ENCODE results near the gene KLK14.

Gene KLK14, protein sequence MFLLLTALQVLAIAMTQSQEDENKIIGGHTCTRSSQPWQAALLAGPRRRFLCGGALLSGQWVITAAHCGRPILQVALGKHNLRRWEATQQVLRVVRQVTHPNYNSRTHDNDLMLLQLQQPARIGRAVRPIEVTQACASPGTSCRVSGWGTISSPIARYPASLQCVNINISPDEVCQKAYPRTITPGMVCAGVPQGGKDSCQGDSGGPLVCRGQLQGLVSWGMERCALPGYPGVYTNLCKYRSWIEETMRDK

DNA sequence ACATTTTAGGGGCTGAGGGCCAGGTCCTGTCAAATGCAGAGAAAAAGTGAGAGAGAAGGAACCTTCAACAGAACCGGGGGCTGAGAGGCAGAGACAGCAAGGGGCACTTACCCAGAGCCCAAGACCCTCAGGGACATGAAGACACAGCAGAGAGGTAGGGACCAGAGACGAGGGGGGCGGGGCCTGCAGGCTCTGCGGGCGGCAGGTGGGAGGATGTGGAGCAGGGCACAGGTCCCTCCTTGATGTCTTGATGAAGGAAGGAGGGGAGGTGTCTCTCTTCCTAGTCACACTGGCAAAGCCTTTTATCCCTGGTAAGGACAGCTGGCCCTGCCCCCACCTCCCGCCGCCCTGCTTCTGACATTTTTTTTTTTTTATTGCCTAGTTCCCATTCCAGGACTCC is at the start of gene KLK14:
KLK14 (minus strand) TSS at position 277 of the 400 bp plus-strand sequence; CDS start at position 4, 273 bp downstream.
- DNase-seq = peak; percentile 7

DNA sequence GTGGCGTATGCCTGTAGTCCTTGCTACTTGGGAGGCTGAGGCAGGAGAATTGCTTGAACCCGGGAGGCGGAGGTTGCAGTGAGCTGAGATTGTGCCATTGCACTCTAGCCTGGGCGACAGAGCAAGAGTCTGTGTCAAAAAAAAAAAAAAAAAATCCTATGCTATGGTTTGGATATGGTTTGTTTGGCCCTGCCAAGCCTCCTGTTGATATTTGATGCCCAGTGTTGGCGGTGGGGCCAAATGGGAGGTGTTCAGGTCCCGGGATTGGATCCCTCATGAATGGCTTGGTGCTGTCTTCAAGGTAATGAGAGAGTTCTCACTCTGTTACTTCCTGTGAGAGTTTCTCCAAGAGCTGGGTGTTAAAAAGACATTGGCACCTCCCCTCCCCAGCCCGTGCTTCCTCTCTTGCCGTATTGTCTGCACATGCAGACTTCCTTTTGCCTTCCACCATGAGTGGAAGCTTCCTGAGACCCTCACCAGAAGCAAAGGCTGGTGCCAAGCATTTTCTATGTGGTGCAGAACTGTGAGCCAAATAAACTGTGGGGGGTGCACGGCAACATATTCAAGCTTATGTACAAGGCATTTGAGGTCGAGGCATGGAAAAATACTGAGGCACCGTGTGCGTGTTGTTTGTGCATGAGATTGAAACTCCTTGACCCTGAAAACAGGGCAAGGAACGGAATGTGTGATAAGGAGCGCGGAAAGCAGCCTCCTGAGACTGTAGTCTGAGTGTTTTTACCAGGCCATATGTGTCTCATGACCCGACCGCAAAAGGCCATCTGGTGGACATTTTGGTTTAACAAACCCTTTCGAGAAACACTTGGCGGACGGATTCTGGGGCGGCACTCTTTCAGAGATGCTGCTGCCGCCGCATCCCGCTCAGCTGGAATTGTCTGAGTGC is 49.3 kb upstream of the KLK14 start:
- DNase-seq = no peak

DNA sequence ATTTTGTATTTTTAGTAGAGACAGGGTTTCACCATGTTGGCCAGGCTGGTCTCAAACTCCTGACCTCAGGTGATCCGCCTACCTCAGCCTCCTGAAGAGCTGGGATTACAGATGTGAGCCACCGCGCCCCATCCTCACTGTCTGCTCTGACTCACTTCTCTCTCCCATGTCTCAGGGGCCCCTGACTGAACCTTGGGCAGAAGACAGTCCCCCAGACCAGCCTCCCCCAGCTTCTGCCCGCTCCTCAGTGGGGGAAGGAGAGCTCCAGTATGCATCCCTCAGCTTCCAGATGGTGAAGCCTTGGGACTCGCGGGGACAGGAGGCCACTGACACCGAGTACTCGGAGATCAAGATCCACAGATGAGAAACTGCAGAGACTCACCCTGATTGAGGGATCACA is 47.0 kb upstream of the KLK14 start:
- no peak for DNase-seq

DNA sequence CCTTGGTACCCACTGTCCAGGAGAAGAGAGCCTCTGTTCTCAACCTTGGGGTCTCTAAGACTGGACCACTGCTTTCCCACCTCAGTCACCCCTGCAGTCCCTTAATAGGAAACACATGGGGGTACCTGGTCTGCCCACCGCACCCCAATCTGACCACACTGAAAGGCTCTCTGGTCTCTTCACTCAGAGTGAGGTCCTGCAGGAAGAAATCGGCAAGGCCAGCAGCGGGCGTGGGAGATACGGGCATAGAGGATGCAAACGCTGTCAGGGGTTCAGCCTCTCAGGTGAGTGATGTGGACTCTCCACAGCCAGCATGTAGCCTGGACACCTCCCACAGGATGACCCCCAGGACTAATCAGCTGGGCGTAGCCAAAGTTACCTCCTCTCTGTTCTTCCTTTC is 45.5 kb upstream of the KLK14 start:
- no peak for DNase-seq

DNA sequence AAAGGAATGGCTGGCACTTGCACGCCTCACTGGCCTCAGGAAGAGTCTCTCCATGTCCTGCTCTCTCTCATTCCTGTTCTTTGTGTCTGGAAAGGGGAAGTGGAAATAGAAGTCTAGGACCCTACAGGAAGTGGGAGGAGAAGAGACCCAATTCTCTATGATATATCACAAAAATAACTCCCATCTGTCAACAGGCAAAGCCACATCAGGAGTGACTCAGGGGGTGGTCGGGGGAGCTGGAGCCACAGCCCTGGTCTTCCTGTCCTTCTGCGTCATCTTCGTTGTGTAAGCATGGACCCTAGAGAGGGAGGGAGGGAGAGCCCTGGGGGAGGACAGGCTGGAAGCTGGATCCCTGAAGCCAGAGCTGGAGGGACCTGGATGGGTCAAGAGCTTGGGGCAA is 45.1 kb upstream of the KLK14 start:
- no peak for DNase-seq

DNA sequence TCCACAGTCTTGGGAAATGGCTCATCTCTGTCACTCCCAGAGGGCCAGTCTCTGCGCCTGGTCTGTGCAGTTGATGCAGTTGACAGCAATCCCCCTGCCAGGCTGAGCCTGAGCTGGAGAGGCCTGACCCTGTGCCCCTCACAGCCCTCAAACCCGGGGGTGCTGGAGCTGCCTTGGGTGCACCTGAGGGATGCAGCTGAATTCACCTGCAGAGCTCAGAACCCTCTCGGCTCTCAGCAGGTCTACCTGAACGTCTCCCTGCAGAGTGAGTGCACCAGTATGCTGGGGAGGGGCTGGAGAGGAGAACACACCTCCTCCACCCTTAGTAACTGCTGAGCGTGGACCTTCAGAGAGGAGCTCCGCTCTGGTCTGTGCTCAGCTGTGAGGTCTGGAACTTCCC is 44.3 kb upstream of the KLK14 start:
- DNase-seq = no peak

DNA sequence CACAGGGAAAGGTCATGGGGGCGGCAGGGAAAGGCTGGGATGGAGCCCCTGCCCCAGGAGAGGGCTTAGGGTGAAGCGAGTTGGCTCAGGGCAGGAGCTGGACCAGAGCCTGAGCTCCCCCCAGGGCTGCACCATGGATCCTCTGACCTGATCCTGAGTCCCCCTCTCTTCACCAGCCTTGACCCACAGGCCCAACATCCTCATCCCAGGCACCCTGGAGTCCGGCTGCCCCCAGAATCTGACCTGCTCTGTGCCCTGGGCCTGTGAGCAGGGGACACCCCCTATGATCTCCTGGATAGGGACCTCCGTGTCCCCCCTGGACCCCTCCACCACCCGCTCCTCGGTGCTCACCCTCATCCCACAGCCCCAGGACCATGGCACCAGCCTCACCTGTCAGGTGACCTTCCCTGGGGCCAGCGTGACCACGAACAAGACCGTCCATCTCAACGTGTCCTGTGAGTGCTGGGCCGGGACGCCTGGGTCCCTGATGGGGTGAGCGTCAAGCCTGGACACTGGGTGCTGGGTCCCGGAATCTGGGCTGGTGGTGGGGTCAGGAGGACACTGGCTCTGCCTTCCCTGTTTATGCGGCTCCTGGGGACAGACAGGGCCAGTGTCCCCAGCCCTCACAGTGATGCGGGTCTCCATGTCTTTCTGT is 42.9 kb upstream of the KLK14 start:
- no peak for DNase-seq

DNA sequence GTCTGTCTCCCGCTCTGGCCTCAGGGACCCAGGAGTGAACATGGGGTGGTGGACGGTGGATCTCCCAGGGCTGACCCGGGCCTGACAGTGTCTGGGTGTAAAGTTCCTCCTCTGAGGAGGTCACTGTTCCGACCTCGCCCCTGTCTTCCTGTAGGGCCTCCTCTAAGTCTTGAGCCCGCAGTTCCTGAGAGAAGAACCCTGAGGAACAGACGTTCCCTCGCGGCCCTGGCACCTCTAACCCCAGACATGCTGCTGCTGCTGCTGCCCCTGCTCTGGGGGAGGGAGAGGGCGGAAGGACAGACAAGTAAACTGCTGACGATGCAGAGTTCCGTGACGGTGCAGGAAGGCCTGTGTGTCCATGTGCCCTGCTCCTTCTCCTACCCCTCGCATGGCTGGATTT is 42.0 kb upstream of the KLK14 start, which contains the start of gene SIGLEC9:
SIGLEC9 (plus strand) TSS at position 178 of the 400 bp plus-strand sequence; CDS start at position 247, 69 bp downstream.
- DNase-seq = no peak

DNA sequence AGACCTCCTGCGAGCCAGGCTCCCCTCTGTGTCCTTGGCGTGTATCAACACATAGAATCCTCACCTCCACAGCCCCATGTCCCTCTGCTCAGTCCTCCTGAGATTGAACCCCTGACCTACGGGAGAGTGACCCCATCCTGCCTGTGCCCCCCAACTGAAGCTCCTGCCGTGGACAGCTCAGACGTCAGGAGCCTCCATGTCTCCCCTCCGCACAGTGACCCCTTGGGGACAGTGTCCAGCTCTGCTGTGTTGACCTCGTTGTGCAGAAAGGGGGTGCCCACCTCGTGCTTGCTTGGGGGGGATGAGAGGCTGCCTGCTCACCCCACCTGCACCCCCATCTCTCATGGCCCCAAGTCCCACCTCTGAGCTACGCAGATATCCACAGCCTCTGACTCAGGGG is 41.5 kb upstream of the KLK14 start:
- DNase-seq = no peak

DNA sequence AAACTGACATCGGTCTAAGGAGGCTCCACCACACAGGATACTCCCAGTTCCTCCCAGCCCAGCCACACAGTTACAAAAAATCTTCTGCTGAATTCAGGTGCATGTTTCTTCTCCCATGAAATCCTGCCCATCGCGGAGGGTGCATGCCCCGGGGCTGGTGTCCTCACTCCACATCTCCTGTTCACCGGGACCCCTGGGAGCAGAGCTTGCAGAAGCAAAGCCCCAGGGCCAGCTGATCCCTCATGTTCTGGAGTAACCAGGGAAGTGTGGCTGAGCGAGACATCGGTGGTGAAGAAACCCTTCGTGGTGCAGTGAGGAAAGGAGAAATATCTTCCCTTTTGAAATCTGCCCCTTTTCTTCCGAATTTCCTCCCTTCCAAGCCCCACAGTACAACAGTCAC is 41.1 kb upstream of the KLK14 start:
- no peak for DNase-seq

DNA sequence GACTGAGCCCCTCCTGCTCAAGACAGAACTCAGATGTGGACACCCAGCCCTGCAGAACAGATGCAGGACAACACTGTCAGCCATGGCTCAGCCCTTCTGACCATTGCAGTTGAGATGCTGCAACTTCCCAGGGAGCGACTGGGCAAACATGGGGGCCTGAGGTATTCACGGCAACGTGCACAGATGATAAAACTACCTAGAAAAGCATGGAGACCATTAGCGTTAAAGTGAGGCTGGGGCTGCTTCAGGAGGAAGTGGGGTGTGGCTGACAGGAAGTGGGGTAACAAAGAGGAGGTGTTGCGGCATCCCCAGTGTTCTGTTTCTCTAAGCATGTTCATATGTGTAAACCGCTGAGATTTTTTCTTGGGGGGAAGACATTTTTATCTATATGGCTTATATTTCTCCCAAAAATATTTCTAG is 40.7 kb upstream of the KLK14 start:
- no peak for DNase-seq

DNA sequence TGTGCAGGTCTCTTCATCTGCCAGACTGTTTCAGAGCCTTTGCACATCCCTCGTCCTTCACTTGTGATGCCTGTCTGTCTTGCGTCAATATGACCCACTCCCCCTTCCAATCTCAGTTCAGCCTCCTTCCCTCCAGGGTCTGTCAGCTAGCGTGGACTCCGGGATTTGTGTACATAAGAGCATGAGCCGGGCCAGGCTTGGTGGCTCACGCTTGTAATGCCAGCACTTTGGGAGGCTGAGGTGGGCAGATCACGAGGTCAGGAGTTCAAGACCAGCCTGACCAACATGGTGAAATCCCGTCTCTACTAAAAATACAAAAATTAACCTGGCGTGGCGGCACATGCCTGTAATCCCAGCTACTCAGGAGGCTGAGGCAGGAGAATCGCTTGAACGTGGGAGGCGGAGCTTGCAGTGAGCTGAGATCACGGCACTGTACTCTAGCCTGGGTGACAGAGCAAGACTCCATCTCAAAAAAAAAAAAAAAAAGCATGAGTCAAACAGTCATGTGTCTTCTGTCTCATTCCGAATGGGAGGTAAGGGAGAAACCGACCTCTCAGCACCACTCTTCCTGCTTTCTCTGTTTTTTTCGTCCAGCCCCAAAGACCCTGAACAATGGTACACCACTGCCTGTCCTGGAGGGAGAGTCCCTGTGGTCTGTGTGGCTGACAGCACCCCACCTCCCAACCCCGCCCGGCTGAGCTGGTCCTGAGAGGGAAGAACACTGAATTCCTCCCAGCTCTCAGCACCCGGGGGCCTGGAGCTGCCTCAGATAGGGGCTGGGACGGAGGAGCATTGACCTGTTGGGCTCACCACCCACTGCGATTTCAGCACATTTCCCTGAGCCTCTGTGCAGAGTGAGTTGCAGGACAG is 39.7 kb upstream of the KLK14 start:
- no peak for DNase-seq

DNA sequence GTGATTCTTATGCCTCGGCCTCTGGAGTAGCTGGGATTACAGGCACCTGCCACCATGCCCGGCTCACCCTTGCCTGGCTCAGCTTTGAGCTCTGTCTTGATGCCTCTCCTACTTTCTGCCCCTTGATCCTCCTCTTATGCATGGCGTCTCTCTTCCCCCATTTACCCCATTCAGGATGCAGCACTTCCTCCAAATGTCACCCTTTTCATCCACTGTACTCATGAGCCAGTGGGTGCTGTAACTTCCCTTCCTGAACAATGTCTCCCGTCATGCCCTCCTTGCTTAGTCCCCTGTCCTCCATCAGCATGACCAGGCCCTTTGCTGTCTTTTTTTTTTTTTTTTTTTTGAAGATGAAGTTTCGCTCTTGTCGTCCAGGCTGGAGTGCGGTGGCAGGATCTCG is 38.6 kb upstream of the KLK14 start:
- no peak for DNase-seq

DNA sequence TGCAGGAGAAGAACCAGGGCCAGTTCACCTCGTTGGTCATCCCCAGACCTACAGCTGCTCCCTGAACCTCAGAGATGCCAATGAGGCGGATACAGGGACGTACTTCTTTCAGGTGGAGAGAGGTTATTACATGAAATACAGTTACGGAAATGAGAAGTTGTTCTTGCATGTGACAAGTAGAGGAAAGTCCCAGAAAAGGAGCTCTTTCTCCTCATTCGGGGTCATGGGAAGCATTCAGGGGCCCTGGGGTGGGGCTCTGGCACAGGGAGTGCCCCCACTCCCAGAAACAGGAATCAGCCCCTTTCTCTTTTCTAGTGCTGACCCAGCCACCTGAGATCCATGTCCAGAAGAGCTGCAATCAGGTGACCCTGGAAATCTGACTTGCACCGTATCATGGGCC is 37.5 kb upstream of the KLK14 start:
- no peak for DNase-seq

DNA sequence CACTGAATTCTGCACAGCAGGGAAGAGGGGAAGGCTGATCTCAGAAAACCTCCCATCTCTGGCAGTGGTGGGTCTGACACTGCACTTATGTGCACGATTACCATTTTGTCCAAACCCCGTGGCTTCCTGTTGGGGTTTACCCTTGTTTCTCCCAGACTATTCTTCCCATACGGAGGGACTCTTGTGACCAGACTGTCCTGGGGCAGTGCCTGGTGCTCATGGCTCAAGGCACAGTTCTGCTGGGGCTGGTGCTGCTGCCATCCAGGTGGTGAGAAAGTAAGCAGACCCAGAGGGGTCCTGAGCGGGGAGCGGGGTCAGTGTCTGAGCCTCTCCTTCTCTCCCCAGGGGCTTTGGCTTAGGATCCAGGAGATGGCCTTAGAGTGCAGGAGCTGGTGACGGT is 36.9 kb upstream of the KLK14 start:
- no peak for DNase-seq

DNA sequence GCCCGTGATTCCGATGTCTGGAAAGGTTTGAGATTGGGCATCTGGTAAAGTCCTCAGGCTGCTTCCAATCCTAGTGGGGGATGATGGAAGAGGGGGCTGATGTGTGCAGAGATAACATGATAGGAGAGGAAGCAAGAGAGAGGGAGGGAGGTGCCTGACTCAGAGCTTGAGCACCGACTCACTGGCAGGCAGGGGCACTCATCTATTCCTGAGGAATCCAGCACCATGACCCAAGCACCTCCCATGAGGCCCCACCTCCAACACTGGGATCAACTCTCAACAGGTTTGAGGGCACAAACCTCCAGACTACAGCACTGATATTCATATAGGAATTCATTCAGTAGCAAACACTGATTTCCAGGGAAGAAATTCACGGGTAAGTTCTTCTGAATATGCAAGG is 36.4 kb upstream of the KLK14 start:
- DNase-seq = no peak

DNA sequence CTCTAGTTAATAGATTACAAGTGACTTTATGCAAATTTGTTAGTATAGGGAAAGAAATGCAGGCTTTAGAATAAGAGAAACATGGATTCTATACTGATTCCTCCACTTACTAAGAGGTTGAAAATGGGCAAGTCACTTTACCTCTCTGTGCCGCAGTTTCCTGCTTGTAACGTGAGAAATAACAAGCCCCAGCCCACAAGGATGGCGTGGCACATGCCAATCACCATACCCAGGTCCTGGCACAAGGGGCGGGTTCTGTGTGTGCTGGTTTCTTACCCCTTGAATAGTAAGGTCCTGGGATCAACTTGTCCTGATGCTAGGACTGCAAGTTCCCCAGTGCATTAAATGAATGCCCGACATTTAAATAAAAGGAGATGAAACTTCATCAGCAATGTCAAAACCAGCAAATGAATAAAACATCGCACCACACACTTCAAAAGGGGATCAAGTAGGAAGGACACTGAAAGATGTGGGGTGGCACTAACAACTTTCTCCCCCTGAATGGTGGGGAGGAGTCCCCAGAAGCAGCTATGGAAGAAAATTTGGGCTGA is 34.1 kb upstream of the KLK14 start:
- DNase-seq = no peak

DNA sequence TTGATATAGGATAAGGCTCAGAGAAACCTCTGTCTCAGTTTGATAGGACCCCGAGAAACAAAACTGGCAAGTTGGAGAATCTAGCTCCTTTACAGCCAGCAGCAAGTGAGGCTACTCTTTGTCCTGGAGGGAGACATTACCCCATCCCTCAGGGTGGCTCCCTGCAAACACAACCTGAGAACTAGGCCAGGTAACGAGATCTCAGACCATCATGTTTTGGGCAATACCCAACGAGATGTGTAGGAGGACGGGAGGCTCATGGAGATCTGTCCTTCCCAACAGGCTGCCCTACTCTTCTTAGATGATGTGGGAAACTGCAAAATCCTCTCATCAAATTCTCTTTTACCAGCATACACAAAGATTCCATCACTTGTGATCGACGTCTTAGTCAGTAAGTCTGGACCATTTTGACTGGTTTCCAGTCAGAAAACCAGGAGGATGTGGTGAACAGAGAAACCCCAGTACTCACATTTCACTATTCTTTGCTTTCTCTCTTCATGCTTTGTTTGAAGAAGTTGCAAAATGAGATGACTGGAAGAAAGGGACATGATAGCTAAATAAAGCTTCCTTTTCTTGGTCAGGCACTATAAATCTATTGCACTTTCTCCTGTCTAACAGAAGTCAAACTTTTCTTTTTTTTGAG is 31.5 kb upstream of the KLK14 start:
- no peak for DNase-seq

DNA sequence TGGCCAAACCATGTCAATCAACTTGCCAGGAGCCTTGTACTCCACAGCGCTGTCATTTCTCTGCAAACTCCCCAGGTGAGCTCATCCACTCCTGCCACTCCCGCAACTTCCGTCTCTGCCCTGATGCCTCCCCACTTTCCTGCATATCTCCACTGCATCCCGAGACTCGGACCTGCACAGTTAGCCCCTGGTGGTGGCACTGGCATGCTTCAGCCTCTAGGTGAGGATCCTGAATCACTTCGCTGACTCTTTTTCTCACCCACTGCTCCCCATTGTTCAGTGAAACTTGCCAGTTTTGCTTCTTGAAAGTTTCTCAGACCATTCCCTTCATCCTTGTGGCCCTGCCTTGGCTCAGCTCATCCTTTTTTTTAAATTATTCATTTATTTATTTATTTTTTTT is 28.9 kb upstream of the KLK14 start:
- DNase-seq = no peak

DNA sequence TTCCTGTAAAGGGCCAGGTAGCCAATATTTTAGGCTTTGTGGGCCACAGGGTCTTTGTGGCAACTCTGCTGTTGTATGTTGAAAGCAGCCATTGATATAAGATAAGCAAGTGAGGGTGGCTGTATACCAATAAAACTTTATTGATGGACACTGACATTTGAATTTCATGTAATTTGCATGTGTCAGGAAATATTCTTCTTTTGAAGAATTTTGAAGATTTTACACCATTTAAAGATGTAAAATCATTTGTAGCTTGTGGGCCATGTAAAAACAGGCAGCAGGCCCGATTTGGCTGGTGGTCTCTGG is 27.9 kb upstream of the KLK14 start:
- no peak for DNase-seq

DNA sequence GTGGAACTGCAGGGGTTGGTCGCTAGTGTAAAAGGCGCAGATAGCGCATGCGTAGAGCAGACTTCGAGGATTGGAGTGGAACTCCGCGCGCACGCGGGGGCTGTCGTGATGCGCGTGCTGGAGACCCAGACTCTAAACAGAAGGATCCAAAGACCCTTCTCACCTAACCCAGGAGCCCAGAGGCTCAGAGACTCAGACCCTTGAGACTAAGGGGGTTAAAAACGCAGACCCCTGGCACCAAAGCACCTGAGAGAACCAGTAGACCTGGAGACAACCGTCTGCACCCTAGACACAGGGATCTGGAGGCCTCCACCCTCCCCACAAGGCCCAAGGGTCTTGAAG is 26.1 kb upstream of the KLK14 start:
- DNase-seq = no peak

DNA sequence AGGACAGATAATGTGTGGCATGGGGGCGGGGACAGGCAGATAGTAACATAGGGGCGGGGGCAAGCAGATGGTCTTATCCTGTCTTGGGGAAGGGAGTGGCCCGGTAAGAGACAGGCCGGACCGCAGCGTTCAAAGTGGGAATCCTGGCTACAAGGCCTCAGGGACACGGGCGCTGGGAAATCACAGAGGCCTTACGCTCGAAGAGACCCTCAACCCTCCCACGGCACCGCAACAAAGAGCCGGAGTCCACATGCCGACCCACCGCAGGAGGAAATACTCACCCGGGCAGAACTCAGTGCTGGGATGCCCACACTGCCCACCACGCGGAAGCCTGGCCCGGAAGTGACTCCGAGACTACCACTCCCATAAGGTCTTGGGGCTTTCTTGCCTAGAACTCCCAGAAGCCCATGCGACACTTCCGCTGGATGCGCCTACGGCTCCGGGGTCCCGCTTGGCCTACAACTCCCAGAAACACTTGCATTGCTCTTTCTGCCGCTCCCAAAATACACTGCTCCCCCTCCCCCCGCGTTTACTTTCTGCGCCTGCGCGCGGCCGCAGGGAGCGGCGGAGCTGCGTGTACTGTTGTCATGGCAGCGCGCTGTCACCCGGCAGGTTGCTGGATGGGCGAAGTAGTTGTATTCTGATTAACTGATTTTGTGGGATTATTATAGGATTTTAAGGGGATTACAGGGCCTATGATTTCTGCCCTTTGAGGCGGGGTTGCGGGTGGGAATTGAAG is 25.5 kb upstream of the KLK14 start, which contains the start of gene CTU1:
CTU1 (minus strand) TSS at position 344 of the 739 bp plus-strand sequence. CDS start 3,840 bp downstream, outside the sequence.
- DNase-seq = peak; percentile 96

All from NCI-H2029 treated with DMSO at 0.1 percent for 48 hours (cell line).